K562 (cell line): ENCODE data around the gene TMEM225B. TPM values are rescaled to one million over a fixed set of nuclear protein-coding genes. Genes with fewer than 3 reads are reported as not detected.

Source experiments
- ATAC-seq: fragments of 200-7000 bp; cut with Tn5 transposase; 3 replicates; pipeline ENCODE4 v1.9.1; 2020; ENCODE audit warnings: moderate library complexity
- BruUV-seq: library from RNA; stranded (reverse); fragments of 400-500 nt; replicated peaks from 2 replicates; lab custom pipeline; 2021; lab: Mats Ljungman, UMichigan
- CTCF ChIA-PET: fragments of 300-600 bp; formaldehyde crosslinking; extraction: SDS; loops from one replicate; lab custom pipeline; 2021; ENCODE audit warnings: low intra/inter-chr PET ratio; lab: Yijun Ruan, JAX
- POLR2A ChIA-PET: fragments of 300-600, 350-650 bp; sonication (Branson Sonifier 250); formaldehyde crosslinking; extraction: SDS; loops from one replicate; lab custom pipeline; 2021; ENCODE audit warnings: antibody characterized with exemption, inconsistent platforms; lab: Yijun Ruan, JAX
- DNase-seq, 4 experiments: peaks; one replicate each; pipeline versions ENCODE4 v3.0.0 to v3.0.0-alpha.2; 2011 to 2018; ENCODE audit warnings: low spot score in 3 of 4, mixed read lengths in 3 of 4; ENCODE audit errors: extremely low read depth in 1 of 4
- FAIRE-seq: peaks from 2 replicates; lab custom pipeline; 2011; peaks lifted over from hg19 to GRCh38; lab: Jason Lieb, UNC
- H2AFZ ChIP-seq: 2 replicates; pipeline ENCODE4 v1.6.0; 2011; ENCODE audit warnings: low read depth, low read length, control low read depth, inconsistent platforms
- H3K27ac ChIP-seq: fragments of 200-600 bp; 3 replicates; pipeline ENCODE4 v1.8.0; 2011; ENCODE audit warnings: low read depth, mild to moderate bottlenecking, control low read depth, inconsistent platforms, low read length, moderate library complexity, mixed read lengths; ENCODE audit errors: extremely low read depth
- H3K27me3 ChIP-seq, 2 experiments: fragments of 300-600 bp in 1 of 2; 2 replicates in 1 of 2; 3 replicates in 1 of 2; pipeline versions ENCODE4 v1.6.0 to v1.8.0; 2011; ENCODE audit warnings: inconsistent platforms in 2 of 2, low read length in 2 of 2, mild to moderate bottlenecking in 1 of 2, mixed read lengths in 1 of 2, moderate library complexity in 1 of 2; ENCODE audit not compliant: control insufficient read depth in 2 of 2, insufficient read depth in 2 of 2
- H3K36me3 ChIP-seq: fragments of 300-600 bp; 3 replicates; pipeline ENCODE4 v1.8.0; 2011; ENCODE audit warnings: mild to moderate bottlenecking, low read length, inconsistent platforms; ENCODE audit not compliant: control insufficient read depth, insufficient read depth
- H3K4me1 ChIP-seq, 2 experiments: fragments of 200-600 bp in 1 of 2; replicated peaks in 1 of 2; 2 replicates in 1 of 2; 3 replicates in 1 of 2; pipeline versions ENCODE4 v1.5.1 to v1.8.0; 2011; ENCODE audit warnings: inconsistent platforms in 2 of 2, low read length in 2 of 2, mild to moderate bottlenecking in 1 of 2, mixed read lengths in 1 of 2, moderate library complexity in 1 of 2; ENCODE audit not compliant: control insufficient read depth in 2 of 2, insufficient read depth in 2 of 2
- H3K4me2 ChIP-seq: 2 replicates; pipeline ENCODE4 v1.6.1; 2011; ENCODE audit warnings: low read length, control low read depth, inconsistent platforms, mixed read lengths; ENCODE audit not compliant: insufficient read depth
- H3K4me3 ChIP-seq: fragments of 200-600 bp; sonication (generic), shearing (Covaris generic); 2 replicates; pipeline ENCODE4 v1.5.1; 2016; ENCODE audit warnings: control low read depth, inconsistent platforms
- H3K79me2 ChIP-seq: fragments of 200-600 bp; 3 replicates; pipeline ENCODE4 v1.8.0; 2011; ENCODE audit warnings: low read length, inconsistent platforms; ENCODE audit not compliant: control insufficient read depth, insufficient read depth
- H3K9ac ChIP-seq, 2 experiments: 2 replicates each; pipeline versions ENCODE4 v1.6.0 to v1.6.1; 2011; ENCODE audit warnings: low read depth in 2 of 2, low read length in 2 of 2, control low read depth in 1 of 2, inconsistent platforms in 1 of 2, mild to moderate bottlenecking in 1 of 2, mixed read lengths in 1 of 2; ENCODE audit not compliant: insufficient read depth in 1 of 2
- H3K9me1 ChIP-seq: one replicate; pipeline ENCODE4 v1.6.0; 2011; ENCODE audit warnings: inconsistent platforms, mild to moderate bottlenecking, low read length, moderate library complexity; ENCODE audit not compliant: control insufficient read depth, insufficient read depth
- H3K9me3 ChIP-seq: replicated peaks from 2 replicates; pipeline ENCODE4 v1.5.1; 2011; ENCODE audit warnings: low read depth, low read length, inconsistent platforms; ENCODE audit not compliant: control insufficient read depth, insufficient read depth
- H4K20me1 ChIP-seq: replicated peaks from 2 replicates; pipeline ENCODE4 v1.6.1; 2011; ENCODE audit warnings: low read length, inconsistent platforms, mixed read lengths; ENCODE audit not compliant: control insufficient read depth, insufficient read depth
- FOXP1 ChIP-seq: sonication (generic); formaldehyde crosslinking; IDR thresholded peaks from 2 replicates; pipeline ENCODE4 v1.8.0; 2022; ENCODE audit warnings: mild to moderate bottlenecking, missing genetic modification reagents
- HINFP ChIP-seq: fragments of 450-650 bp; conservative IDR thresholded peaks from 2 replicates; pipeline ENCODE4 v1.6.1; 2016; ENCODE audit warnings: missing genetic modification characterization, low read depth, mild to moderate bottlenecking, control low read depth, missing compliant biosample characterization
- HMG20B ChIP-seq: fragments of 250-450 bp; sonication (Bioruptor Pico); IDR thresholded peaks from 2 replicates; pipeline ENCODE4 v1.5.0; 2021; ENCODE audit warnings: mild to moderate bottlenecking
- MBD2 ChIP-seq: sonication (generic); IDR thresholded peaks from 2 replicates; pipeline ENCODE4 v1.6.1; 2016; ENCODE audit warnings: low read depth, borderline replicate concordance
- MEF2A ChIP-seq: IDR thresholded peaks from 2 replicates; pipeline ENCODE4 v1.6.1; 2011; ENCODE audit warnings: low read depth, mild to moderate bottlenecking, low read length, moderate library complexity; ENCODE audit not compliant: control insufficient read depth
- MYBL2 ChIP-seq, 2 experiments: fragments of 450-650 bp in 1 of 2; sonication (generic) in 1 of 2; formaldehyde crosslinking in 1 of 2; IDR thresholded peaks; 2 replicates each; pipeline versions ENCODE4 v1.6.1 to v1.8.1; 2017 to 2022; ENCODE audit warnings: borderline replicate concordance in 1 of 2, inconsistent platforms in 1 of 2, low read depth in 1 of 2, mild to moderate bottlenecking in 1 of 2, missing genetic modification reagents in 1 of 2, moderate library complexity in 1 of 2
- PRDM10 ChIP-seq: fragments of 450-650 bp; IDR thresholded peaks from 2 replicates; pipeline ENCODE4 v1.6.1; 2018; ENCODE audit not compliant: partially characterized antibody
- TRIM28 ChIP-seq: fragments of 450-650 bp; IDR thresholded peaks from 2 replicates; pipeline ENCODE4 v1.6.1; 2017
- TSHZ1 ChIP-seq: fragments of 250-450 bp; sonication (Bioruptor Pico); IDR thresholded peaks from 2 replicates; pipeline ENCODE4 v1.4.0; 2020; ENCODE audit warnings: mild to moderate bottlenecking, moderate library complexity
- whole genome bisulfite sequencing: fragments of 100-300 bp; shearing (Covaris generic); methylation state at CpG from one replicate; pipeline ENCODE4 v1.1.6; 2016; ENCODE audit warnings: low coverage, mixed read lengths; ENCODE audit not compliant: insufficient coverage; ENCODE audit errors: missing lambda C conversion rate; 5-methylcytosine and 5-hydroxymethylcytosine counted together
- in situ Hi-C: fragments of 300-500 bp; cut with MboI; formaldehyde crosslinking; loops from 4 replicates; pipeline ENCODE4 v1.15.0; 2018; ENCODE audit warnings: inconsistent platforms, mixed read lengths
- intact Hi-C: fragments of 100-400 bp; cut with micrococcal nuclease; formaldehyde crosslinking; loops from 2 replicates; pipeline ENCODE4 v1.14.2; 2022
- polyA plus RNA-seq, 8 experiments: library from polyadenylated mRNA; depleted of rRNA in 4 of 8; stranded (reverse) in 5 of 8; unstranded in 3 of 8; fragments of >200 nt; fragmentation: Nextera tagmentation in 2 of 8; fragmentation: Illumina TruSeq in 1 of 8; extraction: Ambion mirVana in 2 of 8; extraction: Trizol in 1 of 8; gene quantifications; 2 replicates each; pipeline versions ENCODE4 v1.2.1 to v1.2.3, GENCODE V29; 2011 to 2014; ENCODE audit warnings: inconsistent platforms in 1 of 8, missing spikeins in 1 of 8
- total RNA-seq, 7 experiments: library from RNA; depleted of rRNA in 6 of 7; stranded (reverse); fragments of >200 nt in 6 of 7; fragmentation: Illumina TruSeq in 2 of 7; extraction: Trizol in 2 of 7; gene quantifications; 2 replicates each; pipeline versions ENCODE4 v1.2.1 to v1.2.3, GENCODE V29; 2011 to 2021; ENCODE audit warnings: low replicate concordance in 1 of 7

The TMEM225B gene
- total and polyA plus RNA-seq, 9 of the 15 experiments (the other 6 are each of a cell fraction or from before 2014, with no cell fraction given) = 0.08 to 0.73 (median 0.56) TPM

GRCh38 chr7:99628471-99629465, 30.7 kb downstream of the TMEM225B start:
- H3K27ac ChIP-seq = no peak overlapping the region
- no peaks in the 10 kb centered on the region for H3K79me2 ChIP-seq
- no peak for FAIRE-seq
- H3K4me2 ChIP-seq = no peak overlapping the region
- in situ Hi-C loops (no loop called here), intact Hi-C loops (no loop called here)
- no peak overlapping the region for H2AFZ ChIP-seq
- no peak overlapping the region for H3K4me3 ChIP-seq
- no peaks in the 10 kb centered on the region for H3K9me1 ChIP-seq
- WGBS = 77% methylated on average over 14 of the region's 14 CpGs
- H3K27me3 ChIP-seq = no peaks in the 10 kb centered on the region
- BruUV-seq = no TSS peak
- no peak for DNase-seq
- no peak for ATAC-seq
- no peaks in the 10 kb centered on the region for H3K9me3 ChIP-seq
- no peak overlapping the region for H3K9ac ChIP-seq
- peaks cover 6% of the 10 kb centered on the region; the same call in 1 of the 2 replicates for H4K20me1 ChIP-seq
- ChIA-PET CTCF (no interaction called here), POLR2A (interaction anchor here (0.6 to 4.3 kb wide), 4 partner anchors 11 to 615 kb away, joined by 3 to 29 read pairs (median 3); partner anchors contain the start of gene ZSCAN25)
- peaks cover 0 to 8% of the 10 kb centered on the region in 2 experiments; a peak in 4 of 5 replicates for H3K4me1 ChIP-seq
- H3K36me3 ChIP-seq = peaks cover 87% of the 10 kb centered on the region
- TF ChIP-seq HINFP (tag) = no peak
- no peak for TF ChIP-seq TRIM28
- no peak for TF ChIP-seq MYBL2 (IDR thresholded peaks at IDR 0.05; ENCODE audit: low read depth)
- TF ChIP-seq MYBL2 (CRISPR knock-in tag; IDR thresholded peaks at IDR 0.05; ENCODE audit: borderline replicate concordance) = no peak
- no peak for TF ChIP-seq MBD2
- no peak for TF ChIP-seq TSHZ1
- no peak for TF ChIP-seq PRDM10
- TF ChIP-seq FOXP1 (CRISPR knock-in tag) = no peak
- no peak for TF ChIP-seq MEF2A
- TF ChIP-seq HMG20B (CRISPR knock-in tag) = no peak
